Stimulated activated CD4-positive, alpha-beta T cell treated with anti-CD3 and anti-CD28 coated beads, Interleukin-4, amount 100 ng/mL, for 48 hours (primary cell): Measurements from ENCODE around the gene ANO8.
"Not testable (repeated sequence)": the region's sequence is repeated elsewhere in the genome, so short reads cannot be mapped to it uniquely, and the experiment has no call there.

ENCODE experiments used
- DNase-seq, 2 donors: peaks; one replicate each; pipeline ENCODE4 v3.0.0-alpha.2; 2020; ENCODE audit warnings: low read depth in 2 of 2

Gene ANO8

GRCh38 chr19:17309965-17310461 is 24.6 kb downstream of the ANO8 start:
- no peak for DNase-seq

- peak; percentile 97 to 99 for DNase-seq
Observed at GRCh38 chr19:17309198-17309964, 25.3 kb downstream of the ANO8 start, which contains the start of gene DDA1. DDA1 (plus strand) TSS chr19:17309563; CDS start chr19:17309655, 92 bp downstream.

- DNase-seq: no peak
Observed at GRCh38 chr19:17307876-17308377, 26.7 kb downstream of the ANO8 start.

- DNase-seq: no peak
Observed at GRCh38 chr19:17306285-17306714, 28.4 kb downstream of the ANO8 start.

GRCh38 chr19:17305517-17306284 is 29.0 kb downstream of the ANO8 start, which contains the start of gene MRPL34:
MRPL34 (plus strand) TSS chr19:17305872; CDS start chr19:17305893, 21 bp downstream.
- peak; percentile 86 to 93 for DNase-seq

- no peak for DNase-seq
Observed at GRCh38 chr19:17305216-17305516, 29.5 kb downstream of the ANO8 start.

- DNase-seq: no peak
Observed at GRCh38 chr19:17304386-17305215, 30.1 kb downstream of the ANO8 start.

GRCh38 chr19:17303940-17304267 is 30.8 kb downstream of the ANO8 start:
- no peak for DNase-seq

GRCh38 chr19:17303167-17303939 is 31.3 kb downstream of the ANO8 start, which contains the start of gene ABHD8:
ABHD8 (minus strand) TSS chr19:17303425; CDS start chr19:17301616, 1,809 bp downstream.
- peak; percentile 90 to 92 for DNase-seq

GRCh38 chr19:17302391-17303166 is 32.1 kb downstream of the ANO8 start:
- no peak for DNase-seq

- DNase-seq: no peak
Observed at GRCh38 chr19:17300992-17301619, 33.5 kb downstream of the ANO8 start.

GRCh38 chr19:17296976-17297375 is 37.7 kb downstream of the ANO8 start:
- no peak for DNase-seq

- DNase-seq: no peak
Observed at GRCh38 chr19:17296273-17296672, 38.4 kb downstream of the ANO8 start.

- DNase-seq: not testable (repeated sequence)
Observed at GRCh38 chr19:17295551-17295950, 39.1 kb downstream of the ANO8 start.

GRCh38 chr19:17294051-17294891 is 40.4 kb downstream of the ANO8 start:
- peak; percentile 47 to 66 for DNase-seq

GRCh38 chr19:17293605-17294004 is 41.0 kb downstream of the ANO8 start:
- DNase-seq: no peak

GRCh38 chr19:17292301-17293074 is 42.2 kb downstream of the ANO8 start:
- peak; percentile 69 to 78 for DNase-seq

GRCh38 chr19:17289489-17289888 is 45.2 kb downstream of the ANO8 start:
- peak in 1 of 2 donors; percentile 57 for DNase-seq
